Testis (tissue), 2 donors: ENCODE results near the gene RASL10B.

Source experiments
- CTCF ChIP-seq, 3 experiments: fragments of 450-650 bp in 2 of 3; fragments of 200-600 bp in 1 of 3; sonication (generic) in 1 of 3; IDR thresholded peaks; one replicate each; pipeline ENCODE4 v1.5.1; 2016 to 2019; ENCODE audit warnings: antibody characterized with exemption in 3 of 3, mild to moderate bottlenecking in 2 of 3, moderate library complexity in 1 of 3
- POLR2A ChIP-seq: fragments of 450-650 bp; IDR thresholded peaks from one replicate; pipeline ENCODE4 v1.6.1; 2017; ENCODE audit warnings: antibody characterized with exemption, mild to moderate bottlenecking, moderate library complexity

- TF ChIP-seq CTCF (IDR thresholded peaks at IDR 0.05) (no peak), POLR2A (no peak)
These were observed 42.4 kb downstream of the RASL10B start for GRCh38 chr17:35773679-35774425.
